ENCODE data around the gene VPS18.

GRCh38 chr15:40925495-40925862 is 31.2 kb downstream of the VPS18 start:
- TF ChIP-seq EZH2 (IDR thresholded peaks at IDR 0.05; ENCODE audit: low read length, missing control alignments) (no peak), CTCF (conservative IDR thresholded peaks at IDR 0.05 in 1 of 2, IDR thresholded peaks at IDR 0.05 in 1 of 2; ENCODE audit: low read depth in 1 of 2, low read length in 2 of 2) (no peak)
